ENCODE results near the gene FADD.

GRCh38 chr11:70159627-70160570 is 43.2 kb upstream of the FADD start:
- TF ChIP-seq, protein P1, sequence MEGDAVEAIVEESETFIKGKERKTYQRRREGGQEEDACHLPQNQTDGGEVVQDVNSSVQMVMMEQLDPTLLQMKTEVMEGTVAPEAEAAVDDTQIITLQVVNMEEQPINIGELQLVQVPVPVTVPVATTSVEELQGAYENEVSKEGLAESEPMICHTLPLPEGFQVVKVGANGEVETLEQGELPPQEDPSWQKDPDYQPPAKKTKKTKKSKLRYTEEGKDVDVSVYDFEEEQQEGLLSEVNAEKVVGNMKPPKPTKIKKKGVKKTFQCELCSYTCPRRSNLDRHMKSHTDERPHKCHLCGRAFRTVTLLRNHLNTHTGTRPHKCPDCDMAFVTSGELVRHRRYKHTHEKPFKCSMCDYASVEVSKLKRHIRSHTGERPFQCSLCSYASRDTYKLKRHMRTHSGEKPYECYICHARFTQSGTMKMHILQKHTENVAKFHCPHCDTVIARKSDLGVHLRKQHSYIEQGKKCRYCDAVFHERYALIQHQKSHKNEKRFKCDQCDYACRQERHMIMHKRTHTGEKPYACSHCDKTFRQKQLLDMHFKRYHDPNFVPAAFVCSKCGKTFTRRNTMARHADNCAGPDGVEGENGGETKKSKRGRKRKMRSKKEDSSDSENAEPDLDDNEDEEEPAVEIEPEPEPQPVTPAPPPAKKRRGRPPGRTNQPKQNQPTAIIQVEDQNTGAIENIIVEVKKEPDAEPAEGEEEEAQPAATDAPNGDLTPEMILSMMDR (IDR thresholded peaks at IDR 0.05) = no peak
- TF ChIP-seq POLR2A (IDR thresholded peaks at IDR 0.05) = no peak
- TF ChIP-seq POLR2AphosphoS5 (IDR thresholded peaks at IDR 0.05) = no peak

Data from gastroesophageal sphincter (tissue), 3 donors.